HepG2 (cell line): Measurements from ENCODE around the gene CBX5. TPM values are rescaled to one million over a fixed set of nuclear protein-coding genes. Genes with fewer than 3 reads are reported as not detected.

Source experiments
- GTF2F1 ChIP-seq: fragments of 150-350 bp; IDR thresholded peaks from 2 replicates; pipeline ENCODE4 v1.6.1; 2014; ENCODE audit warnings: low read length
- HDAC1 ChIP-seq: sonication (generic); formaldehyde crosslinking; IDR thresholded peaks from 2 replicates; pipeline ENCODE4 v1.5.1; 2020; ENCODE audit warnings: mild to moderate bottlenecking, missing genetic modification reagents
- JUN ChIP-seq: sonication (generic); formaldehyde crosslinking; IDR thresholded peaks from 2 replicates; pipeline ENCODE4 v1.4.0; 2020; ENCODE audit warnings: mild to moderate bottlenecking, missing genetic modification reagents
- MAX ChIP-seq: IDR thresholded peaks from 2 replicates; pipeline ENCODE4 v1.6.1; 2012; ENCODE audit warnings: inconsistent platforms
- MTA3 ChIP-seq: sonication (generic); formaldehyde crosslinking; IDR thresholded peaks from 2 replicates; pipeline ENCODE4 v1.4.0; 2020; ENCODE audit warnings: missing genetic modification reagents
- MTF1 ChIP-seq: sonication (generic); formaldehyde crosslinking; IDR thresholded peaks from 2 replicates; pipeline ENCODE4 v1.5.0; 2020; ENCODE audit warnings: missing genetic modification reagents
- REXO4 ChIP-seq: sonication (generic); formaldehyde crosslinking; IDR thresholded peaks from 2 replicates; pipeline ENCODE4 v1.8.0; 2022; ENCODE audit warnings: missing genetic modification reagents, mild to moderate bottlenecking, borderline replicate concordance
- RNF219 ChIP-seq: sonication (generic); formaldehyde crosslinking; IDR thresholded peaks from 2 replicates; pipeline ENCODE4 v1.5.0; 2020; ENCODE audit warnings: mild to moderate bottlenecking, missing genetic modification reagents
- RXRB ChIP-seq: IDR thresholded peaks from 2 replicates; pipeline ENCODE4 v1.6.1; 2016; ENCODE audit warnings: borderline replicate concordance, missing genetic modification reagents, missing compliant biosample characterization
- SSRP1 ChIP-seq: IDR thresholded peaks from 2 replicates; pipeline ENCODE4 v1.6.1; 2016; ENCODE audit warnings: control low read depth
- ZNF296 ChIP-seq: sonication (generic); formaldehyde crosslinking; conservative IDR thresholded peaks from 2 replicates; pipeline ENCODE4 v1.5.0; 2020; ENCODE audit warnings: mild to moderate bottlenecking, missing genetic modification reagents
- ZNF335 ChIP-seq: sonication (generic); formaldehyde crosslinking; IDR thresholded peaks from 2 replicates; pipeline ENCODE4 v1.4.0; 2020; ENCODE audit warnings: missing genetic modification reagents
- ZNF354B ChIP-seq: sonication (generic); formaldehyde crosslinking; IDR thresholded peaks from 2 replicates; pipeline ENCODE4 v1.8.0; 2022; ENCODE audit warnings: mild to moderate bottlenecking, missing genetic modification reagents
- ZNF510 ChIP-seq: sonication (generic); formaldehyde crosslinking; IDR thresholded peaks from 2 replicates; pipeline ENCODE4 v1.4.0; 2020; ENCODE audit warnings: low read depth, mild to moderate bottlenecking, missing genetic modification reagents
- ZNF687 ChIP-seq: sonication (generic); formaldehyde crosslinking; IDR thresholded peaks from 2 replicates; pipeline ENCODE4 v1.5.1; 2020; ENCODE audit warnings: mild to moderate bottlenecking, missing genetic modification reagents, moderate library complexity
- ZNF746 ChIP-seq: sonication (generic); formaldehyde crosslinking; IDR thresholded peaks from 2 replicates; pipeline ENCODE4 v1.8.0; 2022; ENCODE audit warnings: mild to moderate bottlenecking, missing genetic modification reagents
- polyA plus RNA-seq, 8 experiments: library from polyadenylated mRNA; depleted of rRNA in 3 of 8; stranded (reverse) in 7 of 8; unstranded in 1 of 8; fragments of >200 nt; fragmentation: Illumina TruSeq in 4 of 8; extraction: Trizol in 4 of 8; gene quantifications; 2 replicates each; pipeline versions ENCODE4 v1.2.1 to v1.2.3, GENCODE V29; 2011 to 2016; ENCODE audit warnings: low read depth in 4 of 8, missing spikeins in 1 of 8, mixed read lengths in 1 of 8; ENCODE audit not compliant: insufficient read depth in 1 of 8
- total RNA-seq, 5 experiments: library from RNA; depleted of rRNA; stranded (reverse); fragments of >200 nt; fragmentation: Illumina TruSeq; extraction: Trizol; gene quantifications; 2 replicates each; pipeline ENCODE4 v1.2.3, GENCODE V29; 2016; ENCODE audit warnings: low read depth in 1 of 5
- TF ChIP-seq, protein P1 (sequence below): sonication (generic); formaldehyde crosslinking; IDR thresholded peaks from 2 replicates; pipeline ENCODE4 v1.8.1; 2023; ENCODE audit warnings: mild to moderate bottlenecking, missing genetic modification reagents
- TF ChIP-seq, protein P2 (sequence below): sonication (generic); formaldehyde crosslinking; IDR thresholded peaks from 2 replicates; pipeline ENCODE4 v1.5.0; 2020; ENCODE audit warnings: mild to moderate bottlenecking, missing genetic modification reagents
- TF ChIP-seq, protein P3 (sequence below): sonication (generic); formaldehyde crosslinking; IDR thresholded peaks from 2 replicates; pipeline ENCODE4 v1.8.0; 2022; ENCODE audit warnings: missing genetic modification reagents, low read depth, mild to moderate bottlenecking, borderline replicate concordance

Gene CBX5
- total and polyA plus RNA-seq, 2 of the 13 experiments (the other 11 are each of a cell fraction or from before 2014, with no cell fraction given): 16.0 to 22.2 TPM

DNA sequence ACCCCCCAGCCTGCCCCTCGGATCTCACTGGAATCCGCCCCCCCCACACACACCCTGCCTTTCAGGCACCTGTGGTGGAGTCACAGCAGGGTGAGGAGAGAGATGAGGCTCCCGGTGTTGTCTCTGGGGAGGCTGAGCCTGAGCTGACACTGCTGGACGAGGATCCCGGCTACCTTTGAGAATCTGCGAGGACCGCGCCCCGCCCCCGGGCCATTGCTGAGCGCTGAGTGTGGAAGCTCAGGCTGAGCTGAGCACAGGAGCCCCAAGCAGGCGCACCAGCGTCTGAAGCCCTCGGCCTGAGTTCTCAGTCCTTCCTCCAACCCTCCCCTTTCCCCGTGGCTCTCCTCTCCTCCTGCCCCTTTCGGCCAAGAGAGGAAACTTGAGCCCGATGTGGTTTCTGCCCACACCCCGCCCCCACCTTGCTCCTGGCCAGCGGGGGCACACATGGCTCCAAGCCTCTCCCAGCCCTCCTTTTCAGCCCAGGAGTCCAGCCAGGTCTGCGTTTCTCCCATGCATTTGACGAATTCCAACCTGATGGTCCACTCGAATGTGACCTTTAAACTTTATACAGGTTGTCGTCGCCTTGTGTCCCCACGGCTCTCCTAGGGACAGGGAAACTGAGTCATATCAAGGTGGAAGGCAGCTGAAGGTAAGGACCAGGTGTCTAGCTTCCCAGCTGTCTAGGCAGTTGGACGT, 21.0 kb upstream of the CBX5 start, which contains the start of gene NFE2 (continued):
- TF ChIP-seq MTF1 (no peak), HDAC1 (CRISPR knock-in tag) (peak; percentile 75), ZNF687 (CRISPR knock-in tag) (peak; percentile 90), GTF2F1 (no peak), ZNF335 (CRISPR knock-in tag) (no peak), RXRB (CRISPR knock-in tag) (no peak), REXO4 (no peak), SSRP1 (CRISPR knock-in tag) (no peak; the same call in 1 of the 2 replicates), MAX (peak; percentile 66; the same call in 1 of the 2 replicates), ZNF296 (CRISPR knock-in tag) (no peak), ZNF746 (CRISPR knock-in tag) (no peak; the same call in 1 of the 2 replicates), ZNF510 (CRISPR knock-in tag) (no peak), ZNF354B (CRISPR knock-in tag) (no peak), RNF219 (CRISPR knock-in tag) (no peak), MTA3 (no peak), JUN (CRISPR knock-in tag) (no peak)
- TF ChIP-seq, protein P1, sequence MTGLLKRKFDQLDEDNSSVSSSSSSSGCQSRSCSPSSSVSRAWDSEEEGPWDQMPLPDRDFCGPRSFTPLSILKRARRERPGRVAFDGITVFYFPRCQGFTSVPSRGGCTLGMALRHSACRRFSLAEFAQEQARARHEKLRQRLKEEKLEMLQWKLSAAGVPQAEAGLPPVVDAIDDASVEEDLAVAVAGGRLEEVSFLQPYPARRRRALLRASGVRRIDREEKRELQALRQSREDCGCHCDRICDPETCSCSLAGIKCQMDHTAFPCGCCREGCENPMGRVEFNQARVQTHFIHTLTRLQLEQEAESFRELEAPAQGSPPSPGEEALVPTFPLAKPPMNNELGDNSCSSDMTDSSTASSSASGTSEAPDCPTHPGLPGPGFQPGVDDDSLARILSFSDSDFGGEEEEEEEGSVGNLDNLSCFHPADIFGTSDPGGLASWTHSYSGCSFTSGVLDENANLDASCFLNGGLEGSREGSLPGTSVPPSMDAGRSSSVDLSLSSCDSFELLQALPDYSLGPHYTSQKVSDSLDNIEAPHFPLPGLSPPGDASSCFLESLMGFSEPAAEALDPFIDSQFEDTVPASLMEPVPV: 0 out of 2 replicates have a peak, but pooled peaks have one; percentile 59
- TF ChIP-seq, protein P2, sequence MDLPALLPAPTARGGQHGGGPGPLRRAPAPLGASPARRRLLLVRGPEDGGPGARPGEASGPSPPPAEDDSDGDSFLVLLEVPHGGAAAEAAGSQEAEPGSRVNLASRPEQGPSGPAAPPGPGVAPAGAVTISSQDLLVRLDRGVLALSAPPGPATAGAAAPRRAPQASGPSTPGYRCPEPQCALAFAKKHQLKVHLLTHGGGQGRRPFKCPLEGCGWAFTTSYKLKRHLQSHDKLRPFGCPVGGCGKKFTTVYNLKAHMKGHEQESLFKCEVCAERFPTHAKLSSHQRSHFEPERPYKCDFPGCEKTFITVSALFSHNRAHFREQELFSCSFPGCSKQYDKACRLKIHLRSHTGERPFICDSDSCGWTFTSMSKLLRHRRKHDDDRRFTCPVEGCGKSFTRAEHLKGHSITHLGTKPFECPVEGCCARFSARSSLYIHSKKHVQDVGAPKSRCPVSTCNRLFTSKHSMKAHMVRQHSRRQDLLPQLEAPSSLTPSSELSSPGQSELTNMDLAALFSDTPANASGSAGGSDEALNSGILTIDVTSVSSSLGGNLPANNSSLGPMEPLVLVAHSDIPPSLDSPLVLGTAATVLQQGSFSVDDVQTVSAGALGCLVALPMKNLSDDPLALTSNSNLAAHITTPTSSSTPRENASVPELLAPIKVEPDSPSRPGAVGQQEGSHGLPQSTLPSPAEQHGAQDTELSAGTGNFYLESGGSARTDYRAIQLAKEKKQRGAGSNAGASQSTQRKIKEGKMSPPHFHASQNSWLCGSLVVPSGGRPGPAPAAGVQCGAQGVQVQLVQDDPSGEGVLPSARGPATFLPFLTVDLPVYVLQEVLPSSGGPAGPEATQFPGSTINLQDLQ (CRISPR knock-in tag): no peak
- TF ChIP-seq, protein P3, sequence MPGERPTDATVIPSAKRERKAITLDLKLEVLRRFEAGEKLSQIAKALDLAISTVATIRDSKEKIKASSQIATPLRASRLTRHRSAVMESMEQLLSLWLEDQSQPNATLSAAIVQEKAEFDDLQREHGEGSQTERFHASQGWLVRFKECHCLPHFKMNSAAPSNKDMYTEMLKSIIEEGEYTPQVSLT (CRISPR knock-in tag): no peak
